Karpas-422 (cell line): ENCODE results near the gene OR10K1. TPM values are rescaled to one million over a fixed set of nuclear protein-coding genes. Genes with fewer than 3 reads are reported as not detected.
"Not testable (repeated sequence)": the region's sequence is repeated elsewhere in the genome, so short reads cannot be mapped to it uniquely, and the experiment has no call there.

Source experiments
- DNase-seq: peaks from one replicate; pipeline ENCODE4 v3.0.0-alpha.2; 2015
- H2AFZ ChIP-seq: fragments of 200-600 bp; sonication (generic); 2 replicates; pipeline ENCODE4 v1.6.1; 2014; ENCODE audit warnings: antibody characterized with exemption, low read length, mixed read lengths
- H3K27ac ChIP-seq: fragments of 200-600 bp; sonication (generic); 2 replicates; pipeline ENCODE4 v1.5.1; 2014; ENCODE audit warnings: mild to moderate bottlenecking, low read length, moderate library complexity
- H3K27me3 ChIP-seq: fragments of 200-600 bp; sonication (generic); 2 replicates; pipeline ENCODE4 v1.6.1; 2014; ENCODE audit warnings: low read length, mixed read lengths
- H3K36me3 ChIP-seq: fragments of 200-600 bp; sonication (generic); 2 replicates; pipeline ENCODE4 v1.6.1; 2014; ENCODE audit warnings: low read length, mixed read lengths; ENCODE audit not compliant: insufficient read depth
- H3K4me1 ChIP-seq: fragments of 200-600 bp; sonication (generic); 2 replicates; pipeline ENCODE4 v1.6.1; 2014; ENCODE audit warnings: mild to moderate bottlenecking, low read length, mixed read lengths
- H3K4me2 ChIP-seq: fragments of 200-600 bp; sonication (generic); 2 replicates; pipeline ENCODE4 v1.6.1; 2014; ENCODE audit warnings: low read length, low read depth, mild to moderate bottlenecking; ENCODE audit not compliant: poor library complexity, severe bottlenecking
- H3K4me3 ChIP-seq: fragments of 200-600 bp; sonication (generic); 2 replicates; pipeline ENCODE4 v1.5.1; 2014; ENCODE audit warnings: mild to moderate bottlenecking, antibody characterized with exemption, low read length, mixed read lengths
- H3K79me2 ChIP-seq: fragments of 200-600 bp; sonication (generic); 2 replicates; pipeline ENCODE4 v1.6.1; 2014; ENCODE audit warnings: mild to moderate bottlenecking, low read length, mixed read lengths
- H3K9ac ChIP-seq: fragments of 200-600 bp; sonication (generic); 2 replicates; pipeline ENCODE4 v1.6.0; 2014; ENCODE audit warnings: low read length
- H3K9me2 ChIP-seq: fragments of 200-600 bp; sonication (generic), shearing (Covaris generic); replicated peaks from 2 replicates; pipeline ENCODE4 v1.6.0; 2014; ENCODE audit warnings: mild to moderate bottlenecking, low read length, moderate library complexity; ENCODE audit not compliant: insufficient read depth
- H3K9me3 ChIP-seq: fragments of 300-700, 200-600 bp; sonication (generic); 2 replicates; pipeline ENCODE4 v1.6.1; 2014; ENCODE audit warnings: low read length, mixed read lengths
- H4K20me1 ChIP-seq: fragments of 200-600 bp; sonication (generic); 2 replicates; pipeline ENCODE4 v1.6.1; 2014; ENCODE audit warnings: mild to moderate bottlenecking, antibody characterized with exemption, low read length, low read depth; ENCODE audit not compliant: insufficient read depth
- total RNA-seq: library from RNA; depleted of rRNA; stranded (reverse); fragments of >200 nt; shearing (Covaris generic); gene quantifications from 2 replicates; pipeline ENCODE4 v1.2.3, GENCODE V29; 2014; ENCODE audit warnings: low replicate concordance; rRNA removed

OR10K1 gene, protein sequence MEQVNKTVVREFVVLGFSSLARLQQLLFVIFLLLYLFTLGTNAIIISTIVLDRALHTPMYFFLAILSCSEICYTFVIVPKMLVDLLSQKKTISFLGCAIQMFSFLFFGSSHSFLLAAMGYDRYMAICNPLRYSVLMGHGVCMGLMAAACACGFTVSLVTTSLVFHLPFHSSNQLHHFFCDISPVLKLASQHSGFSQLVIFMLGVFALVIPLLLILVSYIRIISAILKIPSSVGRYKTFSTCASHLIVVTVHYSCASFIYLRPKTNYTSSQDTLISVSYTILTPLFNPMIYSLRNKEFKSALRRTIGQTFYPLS
- total RNA-seq, result not detected in 2 replicates

DNA sequence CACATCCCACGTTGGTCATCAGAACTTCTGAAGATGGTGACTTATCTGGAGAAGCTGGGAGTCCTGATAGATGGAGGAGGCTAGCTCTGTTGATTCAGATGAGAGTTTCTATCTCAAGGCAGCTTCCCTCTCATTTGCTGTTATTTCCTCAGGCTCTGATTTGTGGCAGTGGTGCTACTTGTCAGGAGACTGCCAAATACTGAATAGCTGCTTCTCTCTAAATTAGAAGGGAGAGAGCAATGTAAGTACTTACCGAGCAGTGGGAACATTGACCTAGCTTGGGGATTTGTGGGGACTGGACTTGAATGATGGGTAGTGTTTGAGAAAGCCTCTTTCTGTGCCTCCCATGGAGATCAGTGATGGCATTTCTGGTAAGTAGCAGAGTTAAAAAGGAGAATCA is at the start of gene OR10K1:
Gene OR10K1, plus strand, starts transcription at position 301 of the 400 bp plus-strand sequence. CDS start 3,728 bp downstream, outside the sequence.
- H3K27me3 ChIP-seq, result no peaks in the 10 kb centered on the region
- H3K9me2 ChIP-seq, result no peaks in the 10 kb centered on the region
- no peaks in the 10 kb centered on the region for H3K36me3 ChIP-seq
- no peak for DNase-seq
- H3K4me1 ChIP-seq, result no peaks in the 10 kb centered on the region
- H3K4me3 ChIP-seq, result no peak within 1 kb of the TSS
- no peak within 1 kb of the TSS for H3K4me2 ChIP-seq
- no peak within 1 kb of the TSS for H3K27ac ChIP-seq
- no peaks in the 10 kb centered on the region for H3K9me3 ChIP-seq
- H4K20me1 ChIP-seq, result no peaks in the 10 kb centered on the region
- H2AFZ ChIP-seq, result no peak within 1 kb of the TSS
- no peaks in the 10 kb centered on the region for H3K79me2 ChIP-seq
- H3K9ac ChIP-seq, result no peak within 1 kb of the TSS

DNA sequence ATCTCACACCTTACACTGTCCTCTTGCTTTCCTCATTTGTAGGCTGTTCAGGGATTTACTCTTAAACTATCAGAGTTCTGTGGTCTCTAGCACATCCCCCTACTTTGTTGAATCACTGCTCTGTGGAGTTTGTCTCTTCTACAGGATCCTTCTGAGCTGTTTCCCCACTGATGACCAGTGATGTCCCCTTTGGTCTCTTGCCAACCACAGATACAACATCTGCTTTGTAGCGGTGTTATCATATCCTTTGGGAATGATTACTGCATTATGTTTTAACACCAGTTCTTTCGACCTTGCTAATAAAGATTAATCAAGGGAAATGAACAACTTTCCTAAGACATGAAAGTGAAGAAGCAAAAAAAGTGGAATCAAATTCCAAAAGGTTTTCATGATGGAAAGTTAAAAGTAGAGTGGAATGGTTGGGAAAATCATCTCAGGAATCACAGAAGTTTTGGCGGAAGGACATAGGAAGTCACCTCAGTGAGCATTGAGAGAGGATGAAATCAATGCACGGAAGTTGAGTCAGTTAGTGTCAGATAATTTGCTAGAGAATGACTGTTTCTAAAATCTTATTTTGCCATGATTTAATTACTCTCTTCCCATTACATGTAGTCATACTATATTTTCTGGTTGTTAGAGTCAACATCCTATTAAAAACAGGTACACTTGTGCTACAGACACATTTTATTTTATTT is 46.8 kb upstream of the OR10K1 start:
- no peaks in the 10 kb centered on the region for H3K79me2 ChIP-seq
- H3K4me2 ChIP-seq, result no peak overlapping the region
- H2AFZ ChIP-seq, result no peak overlapping the region
- no peak overlapping the region for H3K4me3 ChIP-seq
- no peak overlapping the region for H3K27ac ChIP-seq
- no peaks in the 10 kb centered on the region for H4K20me1 ChIP-seq
- no peaks in the 10 kb centered on the region for H3K27me3 ChIP-seq
- H3K9me2 ChIP-seq, result no peaks in the 10 kb centered on the region
- no peaks in the 10 kb centered on the region for H3K9me3 ChIP-seq
- no peaks in the 10 kb centered on the region for H3K4me1 ChIP-seq
- DNase-seq, result no peak
- no peak overlapping the region for H3K9ac ChIP-seq
- no peaks in the 10 kb centered on the region for H3K36me3 ChIP-seq

DNA sequence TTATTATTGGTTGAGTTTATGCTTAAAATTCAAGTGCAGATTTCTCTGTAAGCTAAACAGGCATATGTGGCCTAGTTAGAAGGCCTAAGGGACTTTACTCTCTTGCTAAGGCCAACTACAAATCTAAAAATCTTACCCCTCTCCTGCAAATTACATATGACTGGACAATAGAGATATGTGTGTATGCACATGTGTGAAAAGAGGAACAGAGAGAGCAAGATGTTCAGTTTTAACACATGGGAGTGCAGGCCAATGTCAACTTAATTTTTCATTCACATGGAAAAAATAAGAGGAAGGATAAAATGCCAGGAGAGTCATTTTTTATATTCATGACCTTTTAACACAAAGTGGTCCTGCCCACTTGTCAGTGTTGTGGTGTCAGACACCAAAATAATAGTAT is 44.0 kb upstream of the OR10K1 start:
- H3K4me1 ChIP-seq, result no peaks in the 10 kb centered on the region
- H3K9me2 ChIP-seq, result no peaks in the 10 kb centered on the region
- H3K27ac ChIP-seq, result no peak overlapping the region
- H3K4me2 ChIP-seq, result no peak overlapping the region
- no peak overlapping the region for H3K9ac ChIP-seq
- H3K27me3 ChIP-seq, result no peaks in the 10 kb centered on the region
- no peaks in the 10 kb centered on the region for H3K79me2 ChIP-seq
- no peak overlapping the region for H2AFZ ChIP-seq
- no peak overlapping the region for H3K4me3 ChIP-seq
- no peaks in the 10 kb centered on the region for H3K36me3 ChIP-seq
- DNase-seq, result no peak
- H4K20me1 ChIP-seq, result no peaks in the 10 kb centered on the region
- H3K9me3 ChIP-seq, result no peaks in the 10 kb centered on the region

DNA sequence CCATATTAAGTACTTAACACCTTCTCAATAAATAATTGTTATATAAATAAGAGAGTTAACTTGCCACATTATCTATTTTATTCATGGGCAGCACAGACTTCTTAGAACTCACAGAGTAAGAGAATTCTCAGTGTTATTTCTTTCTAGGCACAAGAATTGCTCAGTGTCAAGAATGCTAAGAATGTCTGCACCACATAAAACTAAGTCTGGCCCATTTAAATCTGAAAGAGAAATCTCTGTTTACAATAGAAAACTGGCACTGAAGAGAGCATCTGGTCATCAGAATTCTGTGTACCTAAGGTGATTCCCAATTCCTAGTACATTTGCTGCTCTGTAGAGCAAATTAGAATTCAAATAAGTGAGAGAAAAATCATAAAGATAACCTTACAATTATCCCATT is 39.4 kb upstream of the OR10K1 start:
- no peak overlapping the region for H3K4me3 ChIP-seq
- no peaks in the 10 kb centered on the region for H3K4me1 ChIP-seq
- H3K79me2 ChIP-seq, result no peaks in the 10 kb centered on the region
- no peaks in the 10 kb centered on the region for H3K36me3 ChIP-seq
- H2AFZ ChIP-seq, result no peak overlapping the region
- no peak overlapping the region for H3K4me2 ChIP-seq
- H3K9ac ChIP-seq, result no peak overlapping the region
- H4K20me1 ChIP-seq, result no peaks in the 10 kb centered on the region
- DNase-seq, result no peak
- no peaks in the 10 kb centered on the region for H3K9me2 ChIP-seq
- H3K27me3 ChIP-seq, result no peaks in the 10 kb centered on the region
- no peak overlapping the region for H3K27ac ChIP-seq
- no peaks in the 10 kb centered on the region for H3K9me3 ChIP-seq

DNA sequence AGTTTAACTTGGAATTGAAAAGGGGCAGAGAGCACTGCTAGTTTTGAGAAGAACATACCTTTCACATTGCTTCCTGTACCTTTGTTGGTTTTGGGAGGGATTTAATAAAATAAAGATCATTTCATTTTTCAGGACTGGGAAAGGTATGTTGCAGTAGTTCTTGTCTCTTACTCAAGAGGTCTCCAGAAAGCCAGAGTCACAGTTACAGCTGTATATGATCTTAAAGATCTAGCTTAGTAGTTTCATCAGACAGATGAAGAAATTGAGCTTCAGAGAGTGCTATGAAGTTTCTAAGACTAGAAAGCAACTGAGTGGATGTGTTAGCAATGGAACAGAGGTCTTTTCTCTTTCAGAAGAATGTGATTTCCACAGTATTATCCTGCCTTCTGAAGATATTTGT is 36.6 kb upstream of the OR10K1 start:
- Histone ChIP-seq H3K27me3 (no peaks in the 10 kb centered on the region), H3K4me1 (no peaks in the 10 kb centered on the region), H3K4me2 (no peak overlapping the region), H3K4me3 (no peak overlapping the region), H2AFZ (no peak overlapping the region), H3K9ac (no peak overlapping the region), H3K9me3 (no peaks in the 10 kb centered on the region), H3K36me3 (no peaks in the 10 kb centered on the region), H3K79me2 (no peaks in the 10 kb centered on the region), H4K20me1 (no peaks in the 10 kb centered on the region), H3K9me2 (no peaks in the 10 kb centered on the region), H3K27ac (no peak overlapping the region)
- DNase-seq, result no peak

DNA sequence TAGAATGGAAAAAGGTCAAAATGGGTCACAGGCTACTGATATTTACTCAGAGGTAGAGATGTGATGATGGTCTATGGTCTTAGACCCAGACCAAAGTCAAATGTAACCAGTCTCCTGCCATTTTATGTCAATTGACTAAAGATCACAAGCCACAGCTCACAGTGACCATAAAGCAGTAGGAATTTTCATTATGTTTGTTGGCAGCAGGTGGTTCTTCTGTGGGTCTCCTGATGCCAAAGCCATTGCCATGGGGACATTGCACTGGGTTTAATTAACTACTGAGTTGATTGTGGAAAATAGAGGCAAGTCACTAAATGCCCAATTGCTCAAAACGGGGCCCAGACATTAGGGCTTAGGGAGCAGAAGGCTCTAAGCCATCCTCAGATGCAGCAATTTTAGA is 35.5 kb upstream of the OR10K1 start, which contains the start of gene OR10K2:
Gene OR10K2, minus strand, starts transcription at position 101 of the 400 bp plus-strand sequence. CDS start 5,371 bp downstream, outside the sequence.
- Histone ChIP-seq H3K4me2 (no peak within 1 kb of the TSS), H3K4me3 (no peak within 1 kb of the TSS), H2AFZ (no peak within 1 kb of the TSS), H3K9ac (no peak within 1 kb of the TSS), H3K27ac (no peak within 1 kb of the TSS), H3K36me3 (no peaks in the 10 kb centered on the region), H3K4me1 (no peaks in the 10 kb centered on the region), H3K9me2 (no peaks in the 10 kb centered on the region), H3K79me2 (no peaks in the 10 kb centered on the region), H3K9me3 (no peaks in the 10 kb centered on the region), H4K20me1 (no peaks in the 10 kb centered on the region), H3K27me3 (no peaks in the 10 kb centered on the region)
- no peak for DNase-seq

DNA sequence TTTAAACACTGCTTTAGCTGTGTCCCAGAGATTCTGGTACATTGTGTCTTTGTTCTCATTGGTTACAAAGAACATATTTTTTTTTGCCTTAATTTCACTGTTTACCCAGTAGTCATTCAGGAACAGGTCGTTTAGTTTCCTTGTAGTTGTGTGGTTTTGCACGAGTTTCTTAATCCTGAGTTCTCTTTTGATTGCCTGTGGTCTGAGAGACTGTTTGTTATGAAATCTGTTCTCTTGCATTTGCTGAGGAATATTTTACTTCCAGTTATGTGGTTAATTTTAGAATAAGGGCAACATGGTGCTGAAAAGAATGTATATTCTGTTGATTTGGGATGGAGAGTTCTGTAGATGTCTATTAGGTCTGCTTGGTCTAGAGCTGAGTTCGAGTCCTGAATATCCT is 31.5 kb upstream of the OR10K1 start:
- not testable (repeated sequence) for H3K79me2 ChIP-seq

DNA sequence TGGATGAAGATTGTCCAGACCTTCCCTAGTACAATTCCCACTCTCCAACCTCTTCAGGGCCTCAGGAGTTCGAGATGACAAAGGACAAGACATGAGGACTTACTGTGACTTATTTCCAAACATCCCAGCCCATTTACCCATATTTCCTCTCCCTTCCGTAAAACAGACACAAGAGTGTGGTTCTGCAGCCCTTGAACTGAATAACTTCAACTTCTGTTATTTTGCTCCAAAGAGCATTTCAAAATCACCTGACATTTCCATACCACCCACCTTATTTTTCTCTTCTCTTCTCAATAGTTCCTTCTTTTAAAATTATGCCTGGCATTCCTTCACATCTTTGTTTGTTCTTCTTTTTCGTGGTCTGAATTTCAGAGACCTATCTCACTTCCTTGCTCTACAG is 26.9 kb upstream of the OR10K1 start:
- Histone ChIP-seq H3K4me2 (no peak overlapping the region), H3K9ac (no peak overlapping the region), H3K27ac (no peak overlapping the region), H3K36me3 (no peaks in the 10 kb centered on the region), H3K4me1 (no peaks in the 10 kb centered on the region), H4K20me1 (no peaks in the 10 kb centered on the region), H3K27me3 (no peaks in the 10 kb centered on the region), H3K9me3 (no peaks in the 10 kb centered on the region), H3K9me2 (no peaks in the 10 kb centered on the region), H3K4me3 (no peak overlapping the region), H2AFZ (no peak overlapping the region), H3K79me2 (no peaks in the 10 kb centered on the region)
- no peak for DNase-seq

More for the DNA sequence above, 31.5 kb upstream of the OR10K1 start:
- not testable (repeated sequence) for H3K9me2 ChIP-seq, H3K4me1 ChIP-seq, H4K20me1 ChIP-seq, H3K4me3 ChIP-seq, DNase-seq, H3K9ac ChIP-seq, H3K27ac ChIP-seq, H3K36me3 ChIP-seq, H3K4me2 ChIP-seq, H2AFZ ChIP-seq, H3K9me3 ChIP-seq, H3K27me3 ChIP-seq
